ENCODE results near the gene CABP4. TPM values are rescaled to one million over a fixed set of nuclear protein-coding genes. Genes with fewer than 3 reads are reported as not detected.
"Not testable (repeated sequence)": the region's sequence is repeated elsewhere in the genome, so short reads cannot be mapped to it uniquely, and the experiment has no call there.

CABP4 gene
- total RNA-seq, 1 donor from 2014 or later, result 0.52 TPM

- not testable (repeated sequence) for H3K27me3 ChIP-seq (ENCODE audit: control insufficient read depth in 3 of 3, insufficient read depth in 3 of 3, low read length in 3 of 3); H3K9ac ChIP-seq (ENCODE audit: low read depth in 1 of 3, low read length in 3 of 3); H3K4me1 ChIP-seq (ENCODE audit: control insufficient read depth in 3 of 3, insufficient read depth in 3 of 3, low read length in 3 of 3); H3K4me3 ChIP-seq (ENCODE audit: low read length in 3 of 3); H3K9me3 ChIP-seq (ENCODE audit: control insufficient read depth in 3 of 3, low read length in 3 of 3); H3K27ac ChIP-seq (ENCODE audit: low read depth, low read length); H3K36me3 ChIP-seq (ENCODE audit: control insufficient read depth in 3 of 3, insufficient read depth in 3 of 3, low read length in 3 of 3)
Observed at GRCh38 chr11:67477344-67478050, 22.3 kb downstream of the CABP4 start.

DNA sequence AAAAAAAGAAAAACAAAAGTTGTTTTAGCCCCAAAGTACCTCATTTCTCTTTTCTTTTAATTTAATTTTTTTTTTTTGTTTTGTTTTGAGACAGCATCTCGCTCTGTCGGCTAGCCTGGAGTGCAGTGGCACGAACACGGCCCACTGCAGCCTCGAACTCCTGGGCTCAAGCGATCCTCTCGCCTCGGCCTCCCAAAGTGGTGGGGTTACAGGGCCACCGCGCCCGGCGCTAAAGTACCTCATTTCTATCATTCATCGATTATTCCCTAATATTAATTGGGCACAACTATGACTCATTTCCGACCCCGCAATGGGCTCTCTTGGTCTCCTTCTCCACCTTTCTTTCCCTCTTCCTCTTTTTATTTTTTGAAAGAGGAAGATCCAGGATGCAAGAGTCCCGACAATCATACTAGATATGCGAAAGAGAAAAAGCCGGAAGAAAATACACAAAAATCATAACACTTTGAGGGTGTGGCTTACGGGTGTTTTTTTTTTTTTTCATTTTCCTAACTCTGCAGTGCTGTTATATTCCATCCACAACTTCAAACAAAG is 27.2 kb downstream of the CABP4 start:
- peak overlapping the region; percentile 80 for H3K27ac ChIP-seq (ENCODE audit: low read depth, low read length)
- no peaks in the 10 kb centered on the region for H3K9me3 ChIP-seq (ENCODE audit: control insufficient read depth in 3 of 3, low read length in 3 of 3)
- peaks cover 3 to 8% (median 4%) of the 10 kb centered on the region in 3 donors for H3K36me3 ChIP-seq (ENCODE audit: control insufficient read depth in 3 of 3, insufficient read depth in 3 of 3, low read length in 3 of 3)
- H3K27me3 ChIP-seq (ENCODE audit: control insufficient read depth in 3 of 3, insufficient read depth in 3 of 3, low read length in 3 of 3), result no peaks in the 10 kb centered on the region
- peak overlapping the region; percentile 91 to 97 (median 92) for H3K4me3 ChIP-seq (ENCODE audit: low read length in 3 of 3)
- H3K4me1 ChIP-seq (ENCODE audit: control insufficient read depth in 3 of 3, insufficient read depth in 3 of 3, low read length in 3 of 3), result peaks cover 17 to 26% (median 18%) of the 10 kb centered on the region in 3 donors
- H3K9ac ChIP-seq (ENCODE audit: low read depth in 1 of 3, low read length in 3 of 3), result peak overlapping the region; percentile 74 to 82 (median 77)

- Histone ChIP-seq H3K4me1 (ENCODE audit: control insufficient read depth in 3 of 3, insufficient read depth in 3 of 3, low read length in 3 of 3) (peaks cover 17 to 26% (median 18%) of the 10 kb centered on the region in 3 donors), H3K27me3 (ENCODE audit: control insufficient read depth in 3 of 3, insufficient read depth in 3 of 3, low read length in 3 of 3) (no peaks in the 10 kb centered on the region), H3K4me3 (ENCODE audit: low read length in 3 of 3) (peak within 1 kb of the TSS; percentile 91 to 97 (median 92)), H3K9ac (ENCODE audit: low read depth in 1 of 3, low read length in 3 of 3) (peak within 1 kb of the TSS; percentile 74 to 82 (median 77)), H3K9me3 (ENCODE audit: control insufficient read depth in 3 of 3, low read length in 3 of 3) (no peaks in the 10 kb centered on the region), H3K27ac (ENCODE audit: low read depth, low read length) (peak within 1 kb of the TSS; percentile 80), H3K36me3 (ENCODE audit: control insufficient read depth in 3 of 3, insufficient read depth in 3 of 3, low read length in 3 of 3) (peaks cover 8 to 11% (median 11%) of the 10 kb centered on the region in 3 donors)
Observed at GRCh38 chr11:67482827-67483798, 28.0 kb downstream of the CABP4 start, which contains the start of gene AIP. TSS of gene AIP (plus strand) at chr11:67483026. CDS start at chr11:67483159, 133 bp downstream.

DNA sequence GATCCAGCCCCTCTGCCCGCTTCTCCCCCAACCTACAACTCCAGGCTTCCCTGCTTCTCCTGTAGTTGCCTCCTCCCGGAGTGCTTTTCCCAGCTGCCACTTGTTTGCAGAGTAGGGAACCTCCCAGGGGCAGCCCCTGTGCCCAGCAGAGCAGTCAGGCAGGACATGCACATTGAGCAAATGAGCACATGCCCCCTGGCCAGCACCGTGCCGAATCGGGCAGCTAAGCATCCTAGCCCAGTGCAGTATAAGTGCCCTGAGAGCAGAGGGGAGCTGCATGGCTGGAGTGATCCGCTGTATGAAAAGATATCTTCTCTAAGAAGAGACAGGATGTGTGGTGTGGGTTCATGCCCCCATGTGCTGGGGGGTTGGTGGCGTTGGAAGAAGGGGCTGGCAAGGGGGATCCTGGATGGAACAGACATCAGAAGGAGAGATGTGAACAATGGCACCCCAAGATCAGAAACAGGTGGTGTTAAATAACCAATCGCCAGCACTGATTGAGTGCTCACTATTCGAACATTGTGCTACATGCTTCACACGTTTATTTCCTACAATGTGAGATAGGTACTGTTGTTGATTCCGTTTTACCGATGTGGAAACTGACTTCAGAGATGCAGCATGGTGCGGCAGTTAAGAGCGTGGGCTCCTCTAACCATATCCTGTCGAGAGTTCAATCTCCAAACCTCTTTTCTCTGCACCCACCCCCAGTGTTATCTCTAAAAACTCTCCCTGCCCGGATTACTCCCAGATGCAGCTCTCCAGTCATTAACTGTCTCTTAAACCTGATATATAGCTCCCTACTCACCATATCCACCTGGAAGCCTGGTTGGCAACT is 28.9 kb downstream of the CABP4 start:
- Histone ChIP-seq H3K9ac (ENCODE audit: low read depth in 1 of 3, low read length in 3 of 3) (peak overlapping the region; percentile 12 to 50 (median 25)), H3K27ac (ENCODE audit: low read depth, low read length) (no peak overlapping the region)

GRCh38 chr11:67484847-67485311 is 29.7 kb downstream of the CABP4 start:
- H3K36me3 ChIP-seq (ENCODE audit: control insufficient read depth in 3 of 3, insufficient read depth in 3 of 3, low read length in 3 of 3), result peaks cover 13 to 19% (median 18%) of the 10 kb centered on the region in 3 donors
- H3K9ac ChIP-seq (ENCODE audit: low read depth in 1 of 3, low read length in 3 of 3), result peak overlapping the region in 2 of 3 donors; percentile 12 to 50
- peaks cover 17 to 30% (median 18%) of the 10 kb centered on the region in 3 donors for H3K4me1 ChIP-seq (ENCODE audit: control insufficient read depth in 3 of 3, insufficient read depth in 3 of 3, low read length in 3 of 3)
- H3K27ac ChIP-seq (ENCODE audit: low read depth, low read length), result no peak overlapping the region
- H3K27me3 ChIP-seq (ENCODE audit: control insufficient read depth in 3 of 3, insufficient read depth in 3 of 3, low read length in 3 of 3), result no peaks in the 10 kb centered on the region
- no peaks in the 10 kb centered on the region for H3K9me3 ChIP-seq (ENCODE audit: control insufficient read depth in 3 of 3, low read length in 3 of 3)
- H3K4me3 ChIP-seq (ENCODE audit: low read length in 3 of 3), result peak overlapping the region in 1 of 3 donors; percentile 6

More for the DNA sequence above, 28.9 kb downstream of the CABP4 start:
- peaks cover 17 to 26% (median 18%) of the 10 kb centered on the region in 3 donors for H3K4me1 ChIP-seq (ENCODE audit: control insufficient read depth in 3 of 3, insufficient read depth in 3 of 3, low read length in 3 of 3)
- H3K4me3 ChIP-seq (ENCODE audit: low read length in 3 of 3), result peak overlapping the region; percentile 91 to 97 (median 92)
- H3K36me3 ChIP-seq (ENCODE audit: control insufficient read depth in 3 of 3, insufficient read depth in 3 of 3, low read length in 3 of 3), result peaks cover 10 to 11% (median 11%) of the 10 kb centered on the region in 3 donors
- no peaks in the 10 kb centered on the region for H3K27me3 ChIP-seq (ENCODE audit: control insufficient read depth in 3 of 3, insufficient read depth in 3 of 3, low read length in 3 of 3)
- no peaks in the 10 kb centered on the region for H3K9me3 ChIP-seq (ENCODE audit: control insufficient read depth in 3 of 3, low read length in 3 of 3)

DNA sequence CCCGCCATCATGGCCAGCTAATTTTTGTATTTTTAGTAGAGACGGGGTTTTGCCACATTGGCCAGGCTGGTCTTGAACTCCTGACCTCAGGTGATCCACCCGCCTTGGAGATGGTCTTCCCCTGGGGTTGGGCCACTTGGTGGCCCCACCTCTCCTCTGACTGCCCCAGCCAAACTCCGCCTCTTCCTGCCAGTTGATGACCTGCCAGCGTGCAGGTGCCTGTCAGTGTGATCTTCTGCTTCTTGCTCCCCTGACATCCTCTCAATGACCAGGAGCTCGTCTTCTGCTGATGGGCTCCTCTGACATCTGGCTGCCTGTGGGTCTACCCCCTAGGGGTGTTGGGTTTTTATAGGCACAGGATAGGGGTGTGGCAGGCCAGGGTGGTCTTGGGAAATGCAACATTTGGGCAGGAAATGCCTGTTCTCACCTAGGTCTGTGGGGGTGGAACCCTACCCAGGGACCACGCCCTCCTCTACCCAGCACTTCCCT is 30.8 kb downstream of the CABP4 start:
- H3K9ac ChIP-seq (ENCODE audit: low read depth in 1 of 3, low read length in 3 of 3); H3K4me3 ChIP-seq (ENCODE audit: low read length in 3 of 3); H3K27me3 ChIP-seq (ENCODE audit: control insufficient read depth in 3 of 3, insufficient read depth in 3 of 3, low read length in 3 of 3); H3K9me3 ChIP-seq (ENCODE audit: control insufficient read depth in 3 of 3, low read length in 3 of 3); H3K27ac ChIP-seq (ENCODE audit: low read depth, low read length): not testable (repeated sequence)
- H3K4me1 ChIP-seq (ENCODE audit: control insufficient read depth in 3 of 3, insufficient read depth in 3 of 3, low read length in 3 of 3), result peaks cover 17 to 30% (median 18%) of the 10 kb centered on the region in 3 donors
- peaks cover 17 to 25% (median 20%) of the 10 kb centered on the region in 3 donors for H3K36me3 ChIP-seq (ENCODE audit: control insufficient read depth in 3 of 3, insufficient read depth in 3 of 3, low read length in 3 of 3)

- no peaks in the 10 kb centered on the region for H3K27me3 ChIP-seq (ENCODE audit: control insufficient read depth in 3 of 3, insufficient read depth in 3 of 3, low read length in 3 of 3)
- no peaks in the 10 kb centered on the region for H3K9me3 ChIP-seq (ENCODE audit: control insufficient read depth in 3 of 3, low read length in 3 of 3)
- peaks cover 17 to 25% (median 25%) of the 10 kb centered on the region in 3 donors for H3K36me3 ChIP-seq (ENCODE audit: control insufficient read depth in 3 of 3, insufficient read depth in 3 of 3, low read length in 3 of 3)
- H3K27ac ChIP-seq (ENCODE audit: low read depth, low read length), result no peak overlapping the region
- H3K4me1 ChIP-seq (ENCODE audit: control insufficient read depth in 3 of 3, insufficient read depth in 3 of 3, low read length in 3 of 3), result peaks cover 17 to 30% (median 18%) of the 10 kb centered on the region in 3 donors
- H3K9ac ChIP-seq (ENCODE audit: low read depth in 1 of 3, low read length in 3 of 3), result no peak overlapping the region
- no peak overlapping the region for H3K4me3 ChIP-seq (ENCODE audit: low read length in 3 of 3)
Observed at GRCh38 chr11:67486481-67487195, 31.5 kb downstream of the CABP4 start.

DNA sequence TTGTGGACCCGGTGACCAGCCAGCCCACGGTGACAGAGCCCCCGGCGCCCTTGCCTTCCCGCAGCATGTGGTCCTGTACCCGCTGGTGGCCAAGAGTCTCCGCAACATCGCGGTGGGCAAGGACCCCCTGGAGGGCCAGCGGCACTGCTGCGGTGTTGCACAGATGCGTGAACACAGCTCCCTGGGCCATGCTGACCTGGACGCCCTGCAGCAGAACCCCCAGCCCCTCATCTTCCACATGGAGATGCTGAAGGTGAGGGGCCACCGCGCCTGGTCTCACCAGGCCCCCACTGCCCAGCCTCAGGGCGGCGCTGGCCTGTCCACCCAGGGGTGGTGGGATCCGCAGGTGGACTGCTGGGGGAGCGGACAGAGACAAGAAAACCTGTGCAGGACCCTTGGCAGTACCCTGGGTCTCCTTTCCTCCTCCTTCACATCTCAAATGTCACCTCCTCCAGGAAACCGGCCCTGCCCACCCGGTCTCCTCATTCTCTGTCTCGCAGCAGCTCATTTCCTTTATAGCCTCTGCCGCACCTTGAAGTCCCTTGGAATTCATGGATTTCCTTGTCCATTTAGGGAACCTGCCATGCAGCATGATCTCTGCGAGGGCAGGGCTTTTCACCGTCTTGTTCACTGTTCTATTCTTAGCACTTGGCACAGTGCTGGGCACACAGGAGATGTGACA is 34.2 kb downstream of the CABP4 start:
- Histone ChIP-seq H3K4me1 (ENCODE audit: control insufficient read depth in 3 of 3, insufficient read depth in 3 of 3, low read length in 3 of 3) (peaks cover 4 to 16% (median 6%) of the 10 kb centered on the region in 3 donors), H3K9me3 (ENCODE audit: control insufficient read depth in 3 of 3, low read length in 3 of 3) (no peaks in the 10 kb centered on the region), H3K36me3 (ENCODE audit: control insufficient read depth in 3 of 3, insufficient read depth in 3 of 3, low read length in 3 of 3) (peaks cover 20 to 30% (median 29%) of the 10 kb centered on the region in 3 donors), H3K4me3 (ENCODE audit: low read length in 3 of 3) (no peak overlapping the region), H3K9ac (ENCODE audit: low read depth in 1 of 3, low read length in 3 of 3) (no peak overlapping the region), H3K27me3 (ENCODE audit: control insufficient read depth in 3 of 3, insufficient read depth in 3 of 3, low read length in 3 of 3) (no peaks in the 10 kb centered on the region), H3K27ac (ENCODE audit: low read depth, low read length) (no peak overlapping the region)

Data from skeletal muscle tissue (tissue), 4 donors.